Gastrocnemius medialis (tissue), 4 donors: ENCODE measurements around the gene TEX50. TPM values are rescaled to one million over a fixed set of nuclear protein-coding genes. Genes with fewer than 3 reads are reported as not detected.

Experiments used
- total RNA-seq, 4 donors: library from RNA; depleted of rRNA; stranded (reverse); fragments of >200 nt; gene quantifications; one replicate each; pipeline versions ENCODE4 v1.1.0 to v1.2.3, GENCODE V29; 2016

Gene TEX50
- total RNA-seq, 4 donors from 2014 or later: not detected

Other genes starting within 250 kb of the TEX50 start
- gene PRDX6, start 158.0 kb upstream of the TEX50 start, total RNA-seq: 100 to 1,000 TPM; 493 to 573 (median 554) TPM
- not detected for gene SLC9C2, start 32.3 kb upstream of the TEX50 start, total RNA-seq
- not detected for gene ANKRD45, start 34.5 kb downstream of the TEX50 start, total RNA-seq
- 10 to 100 TPM; 15.9 to 23.9 (median 23.4) TPM for gene KLHL20, start 79.6 kb downstream of the TEX50 start, total RNA-seq
- gene DARS2, start 189.3 kb downstream of the TEX50 start, total RNA-seq: 1 to 10 TPM; 4.3 to 8.9 (median 8.2) TPM
- gene CENPL, start 189.5 kb downstream of the TEX50 start, total RNA-seq: 1 to 10 TPM; 1.1 to 5.0 (median 3.4) TPM
- 100 to 1,000 TPM in 2 of 4 donors, 10 to 100 TPM in 2; 91.9 to 138 (median 98.4) TPM for gene GAS5, start 232.7 kb downstream of the TEX50 start, total RNA-seq
- gene ZBTB37, start 233.0 kb downstream of the TEX50 start, total RNA-seq: 10 to 100 TPM in 1 of 4 donors, 1 to 10 TPM in 3; 3.5 to 13.3 (median 4.0) TPM